Effector memory CD4-positive, alpha-beta T cell (primary cell): ENCODE results near the gene CACNA1D.

Experiments
- DNase-seq, 3 donors: peaks; one replicate each; pipeline ENCODE4 v3.0.0-alpha.2; 2020
- H3K27ac ChIP-seq: 2 replicates; pipeline ENCODE4 v1.7.0; 2013; ENCODE audit warnings: mild to moderate bottlenecking, low read length, moderate library complexity; ENCODE audit not compliant: insufficient read depth, poor library complexity, severe bottlenecking
- H3K27me3 ChIP-seq: replicated peaks from 2 replicates; pipeline ENCODE4 v1.7.0; 2013; ENCODE audit warnings: mild to moderate bottlenecking, low read length; ENCODE audit not compliant: insufficient read depth, control insufficient read depth, poor library complexity, severe bottlenecking
- H3K36me3 ChIP-seq: 2 replicates; pipeline ENCODE4 v1.7.0; 2013; ENCODE audit warnings: mild to moderate bottlenecking, low read length, moderate library complexity; ENCODE audit not compliant: control insufficient read depth, insufficient read depth
- H3K4me1 ChIP-seq: 2 replicates; pipeline ENCODE4 v1.7.0; 2013; ENCODE audit warnings: low read length, mild to moderate bottlenecking; ENCODE audit not compliant: control insufficient read depth, insufficient read depth, poor library complexity, severe bottlenecking
- H3K4me3 ChIP-seq: 2 replicates; pipeline ENCODE4 v1.7.0; 2013; ENCODE audit warnings: low read length, low read depth, mild to moderate bottlenecking; ENCODE audit not compliant: insufficient read depth, poor library complexity, severe bottlenecking
- H3K9me3 ChIP-seq: 2 replicates; pipeline ENCODE4 v1.7.0; 2013; ENCODE audit warnings: mild to moderate bottlenecking, low read length, moderate library complexity; ENCODE audit not compliant: control insufficient read depth

CACNA1D gene

DNA sequence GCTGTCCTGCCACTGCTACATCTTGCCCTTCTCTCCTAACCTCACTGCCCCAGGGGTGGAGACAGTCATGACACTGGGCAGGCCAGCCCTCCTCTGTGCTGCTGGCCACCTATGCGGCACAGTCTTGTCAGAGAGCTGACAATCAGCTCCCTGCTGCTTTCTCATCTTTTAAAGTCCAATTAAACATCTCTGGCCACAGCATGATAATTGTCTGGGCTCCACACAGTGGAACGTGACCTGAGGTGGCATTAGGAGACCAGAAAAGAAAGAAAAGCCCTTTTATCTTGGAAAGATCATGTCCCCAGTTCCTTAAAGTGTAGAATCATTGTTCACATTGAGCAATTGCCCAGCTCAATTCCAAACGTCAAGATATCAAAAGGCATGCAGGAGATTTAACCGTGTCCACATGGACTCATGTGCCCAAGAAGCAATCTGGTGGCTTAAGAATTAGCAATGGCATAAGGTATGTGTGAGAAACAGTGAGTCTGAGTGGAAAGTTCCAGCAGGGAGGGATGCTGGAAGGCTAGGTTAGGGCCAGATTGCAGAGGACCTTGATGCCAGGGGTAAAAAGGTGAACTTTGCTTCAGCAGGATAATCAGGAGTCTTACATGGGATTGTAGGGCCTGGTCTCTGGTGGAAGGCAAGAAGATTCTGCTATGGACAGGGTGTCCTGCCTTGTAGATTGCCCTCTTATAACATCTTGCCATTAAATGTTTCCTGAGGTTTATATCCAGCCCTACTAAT lies 15.3 kb upstream of the CACNA1D start:
- no peak for DNase-seq
- H3K27ac ChIP-seq: no peak overlapping the region
- H3K36me3 ChIP-seq: no peaks in the 10 kb centered on the region
- H3K4me3 ChIP-seq: no peak overlapping the region
- no peaks in the 10 kb centered on the region for H3K4me1 ChIP-seq
- H3K27me3 ChIP-seq: no peaks in the 10 kb centered on the region
- no peaks in the 10 kb centered on the region for H3K9me3 ChIP-seq

DNA sequence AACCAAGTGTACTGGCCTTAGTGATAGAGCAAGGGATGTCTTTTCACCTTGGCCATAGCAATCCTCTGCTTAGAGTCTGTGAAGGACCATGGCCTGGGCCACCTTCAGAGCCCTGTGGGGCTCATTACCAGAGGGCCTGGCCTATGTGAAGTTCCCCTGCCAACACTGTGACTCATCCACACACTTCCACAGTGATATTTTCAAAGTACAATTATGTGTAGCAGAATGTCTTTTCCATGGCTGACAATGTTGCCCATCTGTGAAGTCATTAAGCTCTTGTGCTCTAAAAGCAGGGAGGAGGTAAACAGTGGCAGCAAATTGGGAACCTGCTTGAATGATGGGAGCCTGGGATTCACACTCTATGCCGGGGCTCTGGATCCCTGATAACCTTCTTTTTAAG lies 12.2 kb upstream of the CACNA1D start:
- Histone ChIP-seq H3K27me3 (no peaks in the 10 kb centered on the region), H3K27ac (no peak overlapping the region), H3K36me3 (no peaks in the 10 kb centered on the region), H3K4me3 (no peak overlapping the region), H3K9me3 (no peaks in the 10 kb centered on the region), H3K4me1 (no peaks in the 10 kb centered on the region)
- DNase-seq: no peak

DNA sequence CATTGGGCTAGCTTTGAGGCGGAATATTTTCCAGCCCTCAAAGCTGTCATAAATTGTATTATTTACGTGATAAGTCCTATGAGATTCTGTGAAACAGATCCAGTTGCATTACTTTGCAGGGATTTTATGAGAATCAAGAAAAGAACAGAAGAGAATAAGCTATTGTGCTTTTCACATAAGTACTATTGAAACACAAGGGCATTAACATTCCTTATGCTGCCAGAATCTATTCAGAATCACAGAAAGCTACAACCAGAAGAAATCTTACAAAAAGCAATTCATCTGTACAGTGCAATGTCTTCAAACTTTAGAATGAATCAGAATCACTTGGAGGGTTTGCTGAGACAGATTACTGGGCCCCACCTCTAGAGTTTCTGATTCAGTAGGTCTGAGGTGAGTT lies 10.6 kb upstream of the CACNA1D start:
- Histone ChIP-seq H3K9me3 (no peaks in the 10 kb centered on the region), H3K27me3 (no peaks in the 10 kb centered on the region), H3K4me1 (no peaks in the 10 kb centered on the region), H3K36me3 (no peaks in the 10 kb centered on the region), H3K4me3 (no peak overlapping the region), H3K27ac (no peak overlapping the region)
- no peak for DNase-seq

DNA sequence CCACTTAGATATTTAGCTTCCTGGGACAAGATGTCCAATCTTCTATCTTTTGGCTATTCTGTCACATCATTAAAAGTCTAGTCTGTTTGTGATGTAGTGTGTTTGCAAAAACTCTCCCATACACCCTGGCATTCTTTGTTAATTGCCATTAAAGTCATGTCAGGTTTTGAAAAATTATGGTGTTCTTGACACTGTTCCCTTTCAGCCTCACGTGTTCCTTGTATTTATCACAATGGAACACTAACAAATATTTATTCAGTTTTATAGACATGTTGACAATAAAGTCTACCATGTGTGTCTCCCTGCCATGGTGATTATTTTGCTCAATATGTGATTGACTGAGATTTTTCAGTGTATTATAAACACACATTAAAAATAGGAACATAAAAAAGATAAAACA lies 9.4 kb upstream of the CACNA1D start:
- no peak overlapping the region for H3K27ac ChIP-seq
- H3K4me1 ChIP-seq: no peaks in the 10 kb centered on the region
- no peaks in the 10 kb centered on the region for H3K27me3 ChIP-seq
- H3K4me3 ChIP-seq: no peak overlapping the region
- no peaks in the 10 kb centered on the region for H3K9me3 ChIP-seq
- H3K36me3 ChIP-seq: no peaks in the 10 kb centered on the region
- no peak for DNase-seq

DNA sequence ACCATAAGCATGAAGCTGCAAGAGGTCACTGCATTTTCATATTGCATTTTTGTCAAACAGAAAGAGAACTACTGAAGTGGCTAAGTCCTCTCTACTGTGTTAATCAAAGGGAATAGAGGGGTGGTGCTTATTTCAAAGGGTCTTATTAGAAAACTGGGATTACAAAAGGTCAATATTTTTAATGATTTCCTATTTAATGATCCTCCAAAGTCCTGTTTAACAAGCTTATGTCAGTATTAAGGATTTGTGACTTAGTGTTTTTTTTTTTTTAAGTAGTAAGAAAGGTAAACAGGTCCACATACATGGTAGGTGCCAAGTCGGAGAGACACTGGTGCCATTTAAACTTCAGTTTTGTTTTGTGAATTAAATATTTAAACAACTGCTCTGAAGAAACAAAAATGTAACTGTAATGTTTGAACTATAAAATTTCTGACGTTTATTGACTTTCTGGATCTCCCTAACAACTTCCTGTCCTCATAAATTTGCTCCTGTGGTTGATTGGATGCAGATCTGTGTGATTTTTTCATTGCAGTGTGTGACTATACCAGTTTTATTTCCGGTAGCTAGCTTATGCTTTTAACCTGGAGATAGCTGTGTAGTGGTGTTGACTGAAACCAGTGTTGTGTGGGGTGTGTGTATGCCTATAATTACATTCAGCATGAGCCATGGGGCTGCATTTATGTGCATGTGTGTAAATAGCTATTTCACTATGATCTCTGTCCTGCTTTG lies 8.6 kb upstream of the CACNA1D start:
- H3K4me1 ChIP-seq: no peaks in the 10 kb centered on the region
- no peaks in the 10 kb centered on the region for H3K27me3 ChIP-seq
- no peaks in the 10 kb centered on the region for H3K9me3 ChIP-seq

DNA sequence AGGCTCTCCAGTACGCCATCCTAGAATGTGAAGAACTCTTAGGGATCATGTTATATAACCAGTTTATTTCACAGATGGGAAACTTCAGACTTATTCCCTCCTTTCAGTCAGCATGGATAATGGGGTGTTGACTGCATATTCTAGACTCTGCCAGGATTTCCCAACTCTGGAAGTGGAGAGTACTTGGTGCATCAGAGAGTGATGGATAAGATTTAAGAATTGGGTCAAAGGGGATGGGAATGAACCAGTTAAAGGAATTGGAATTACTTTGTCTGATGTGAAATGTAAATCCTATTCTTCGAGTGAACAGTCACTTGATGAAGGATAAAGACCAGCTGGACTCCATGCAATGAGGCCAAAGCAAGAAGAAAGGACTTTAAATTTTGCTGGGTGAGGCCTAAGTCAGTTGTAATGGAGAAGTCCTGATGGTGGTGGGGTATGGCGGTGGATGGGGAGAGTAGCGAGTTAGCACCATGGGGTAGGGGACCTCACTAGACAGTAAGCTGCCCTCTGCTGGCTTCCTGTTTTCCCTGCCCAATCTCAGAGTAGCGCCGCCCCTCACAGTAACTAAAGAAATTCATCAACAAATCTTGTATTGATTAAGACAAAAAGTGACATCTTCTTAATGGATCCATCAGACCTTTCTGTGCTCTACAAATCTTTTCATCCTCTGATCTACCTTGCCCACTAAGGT lies 7.3 kb upstream of the CACNA1D start:
- Histone ChIP-seq H3K9me3 (no peaks in the 10 kb centered on the region), H3K27me3 (no peaks in the 10 kb centered on the region), H3K4me3 (no peak overlapping the region), H3K36me3 (no peaks in the 10 kb centered on the region), H3K27ac (no peak overlapping the region), H3K4me1 (no peaks in the 10 kb centered on the region)
- no peak for DNase-seq

More for the DNA sequence above, 8.6 kb upstream of the CACNA1D start:
- H3K27ac ChIP-seq: no peak overlapping the region
- no peak overlapping the region for H3K4me3 ChIP-seq
- no peaks in the 10 kb centered on the region for H3K36me3 ChIP-seq
- no peak for DNase-seq

DNA sequence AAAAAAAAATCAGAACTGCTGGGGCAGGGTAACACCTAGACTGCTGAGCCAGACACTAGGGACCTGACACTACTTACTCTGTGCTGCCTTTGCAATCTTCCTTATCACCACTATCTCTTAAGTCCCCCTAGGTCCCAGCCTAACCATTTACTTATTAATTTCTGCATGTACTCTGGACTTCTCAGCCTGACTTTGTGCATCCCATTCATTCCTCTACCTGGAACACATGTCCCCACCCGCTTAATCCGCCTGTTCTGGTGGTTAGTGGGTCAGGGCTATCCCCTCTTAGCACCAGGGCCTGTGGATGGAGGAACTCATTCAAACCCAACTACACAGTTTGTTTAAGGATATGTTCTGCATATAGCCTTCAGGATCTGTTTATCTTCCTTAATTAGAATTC lies 5.0 kb upstream of the CACNA1D start:
- Histone ChIP-seq H3K27me3 (no peaks in the 10 kb centered on the region), H3K4me1 (peaks cover 5% of the 10 kb centered on the region), H3K9me3 (no peaks in the 10 kb centered on the region), H3K27ac (no peak overlapping the region), H3K4me3 (no peak overlapping the region), H3K36me3 (no peaks in the 10 kb centered on the region)
- DNase-seq: no peak

DNA sequence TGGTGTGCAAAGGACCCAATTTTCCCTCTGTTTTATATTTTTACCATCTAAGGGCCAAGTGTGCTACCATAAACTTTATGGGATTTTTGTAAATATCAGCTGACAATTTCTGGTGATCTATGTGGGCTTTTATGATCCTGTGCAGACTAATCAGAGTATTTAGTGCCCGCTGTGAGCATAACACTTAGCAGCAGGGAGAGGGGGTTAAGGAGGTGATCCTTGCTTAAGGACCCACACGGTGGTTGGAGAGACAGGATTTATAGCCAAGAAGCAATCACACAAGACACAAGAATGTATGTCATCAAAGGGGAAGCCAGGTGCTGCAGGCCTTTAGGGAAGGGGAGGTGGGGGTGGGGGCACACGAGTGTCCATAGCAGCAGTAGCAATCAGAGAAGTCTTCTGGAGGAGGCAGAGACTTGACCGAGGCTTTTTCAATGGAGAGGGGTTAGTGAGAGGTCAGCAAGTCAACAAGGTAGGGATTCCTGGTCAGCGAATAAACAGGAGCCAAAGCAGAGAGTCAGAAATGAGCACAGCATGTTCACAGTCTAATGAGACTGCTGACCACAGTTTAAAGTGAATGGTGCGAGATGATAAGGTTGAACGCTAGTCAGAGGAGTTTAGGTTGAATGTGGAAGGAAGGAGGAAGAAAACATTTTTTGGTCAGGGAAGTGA lies 4.5 kb upstream of the CACNA1D start:
- peaks cover 5% of the 10 kb centered on the region for H3K4me1 ChIP-seq
- H3K27me3 ChIP-seq: peaks cover 1% of the 10 kb centered on the region
- no peak overlapping the region for H3K4me3 ChIP-seq
- H3K9me3 ChIP-seq: no peaks in the 10 kb centered on the region
- no peak overlapping the region for H3K27ac ChIP-seq
- DNase-seq: no peak
- no peaks in the 10 kb centered on the region for H3K36me3 ChIP-seq

DNA sequence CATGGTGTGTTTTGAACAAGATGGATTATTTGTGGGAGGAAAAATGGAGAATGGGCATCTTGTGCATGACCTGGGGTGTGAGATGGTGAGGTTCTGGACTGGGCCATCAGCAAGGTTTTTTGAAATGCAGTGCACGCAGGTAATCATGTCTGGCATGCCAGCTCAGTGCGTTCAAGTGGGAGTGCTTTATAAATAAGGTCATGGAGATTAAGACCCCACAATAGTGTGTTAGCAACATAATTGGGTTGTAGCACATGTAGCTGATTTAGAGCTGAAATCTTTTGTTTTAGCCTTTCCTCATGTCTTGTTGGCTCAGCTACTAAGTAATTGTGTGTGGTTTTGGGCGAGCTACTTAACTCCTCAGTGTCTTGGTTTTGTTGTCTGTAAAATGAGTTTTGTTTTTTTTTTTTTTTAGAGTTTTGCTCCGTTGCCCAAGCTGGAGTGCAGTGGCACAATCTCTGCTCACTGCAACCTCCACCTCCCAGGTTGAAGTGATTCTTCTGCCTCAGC lies 3.9 kb upstream of the CACNA1D start:
- H3K36me3 ChIP-seq: no peaks in the 10 kb centered on the region
- H3K4me3 ChIP-seq: no peak overlapping the region
- no peak overlapping the region for H3K27ac ChIP-seq
- no peak for DNase-seq
- H3K4me1 ChIP-seq: peaks cover 11% of the 10 kb centered on the region
- H3K27me3 ChIP-seq: peaks cover 7% of the 10 kb centered on the region
- H3K9me3 ChIP-seq: no peaks in the 10 kb centered on the region
